Upper lobe of left lung (tissue), 4 donors: ENCODE measurements around the gene ACRBP.

Experiments used
- POLR2AphosphoS5 ChIP-seq, 2 donors: sonication (generic); formaldehyde crosslinking; IDR thresholded peaks; one replicate each; pipeline ENCODE4 v1.5.1; 2017; ENCODE audit warnings: antibody characterized with exemption in 2 of 2
- TF ChIP-seq, protein P1 (sequence below), 6 experiments: fragments of 450-650 bp in 4 of 6; fragments of 200-600 bp in 2 of 6; sonication (generic) in 2 of 6; IDR thresholded peaks; one replicate each; pipeline ENCODE4 v1.5.1; 2016 to 2019; ENCODE audit warnings: antibody characterized with exemption in 6 of 6

DNA sequence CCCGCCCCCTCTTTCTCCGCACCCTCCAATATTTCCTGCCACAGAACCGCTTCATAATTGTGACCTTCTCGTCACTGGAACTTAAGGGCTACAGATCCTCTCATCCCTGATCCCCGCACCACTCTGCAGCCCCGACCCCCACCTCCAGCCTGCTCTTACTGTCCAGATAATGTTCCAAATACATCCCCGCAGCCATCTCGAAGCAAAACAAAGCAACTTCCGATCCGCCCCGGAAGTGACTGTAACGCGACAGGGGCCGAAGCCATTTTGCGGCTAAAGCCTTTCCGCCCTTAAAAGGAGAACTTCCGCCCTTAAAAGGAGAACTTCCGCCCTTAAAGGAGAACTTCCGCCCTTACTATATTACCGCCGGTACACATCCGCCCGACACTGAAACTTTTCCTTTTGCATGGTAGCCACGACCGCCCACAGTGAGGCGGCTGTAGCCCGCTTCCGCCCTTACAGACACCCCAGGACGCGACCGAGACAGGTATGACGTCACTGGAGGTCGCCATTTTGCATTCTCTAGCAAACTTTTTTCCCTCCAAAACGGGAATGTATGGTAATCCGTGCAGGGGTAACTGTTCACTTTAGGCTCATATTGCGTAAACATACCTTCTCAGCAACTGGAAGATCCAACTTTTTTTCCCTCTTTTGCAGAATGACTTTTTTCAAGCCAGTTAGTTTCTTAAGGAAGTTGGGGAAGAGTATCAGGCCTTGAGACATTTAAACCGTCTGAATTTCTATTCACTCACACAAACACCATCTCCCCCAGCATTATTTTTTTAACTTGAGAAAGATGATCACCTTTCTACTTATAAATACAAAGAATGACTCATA lies 15.9 kb upstream of the ACRBP start, which contains the start of gene ING4:
- TF ChIP-seq, protein P1, sequence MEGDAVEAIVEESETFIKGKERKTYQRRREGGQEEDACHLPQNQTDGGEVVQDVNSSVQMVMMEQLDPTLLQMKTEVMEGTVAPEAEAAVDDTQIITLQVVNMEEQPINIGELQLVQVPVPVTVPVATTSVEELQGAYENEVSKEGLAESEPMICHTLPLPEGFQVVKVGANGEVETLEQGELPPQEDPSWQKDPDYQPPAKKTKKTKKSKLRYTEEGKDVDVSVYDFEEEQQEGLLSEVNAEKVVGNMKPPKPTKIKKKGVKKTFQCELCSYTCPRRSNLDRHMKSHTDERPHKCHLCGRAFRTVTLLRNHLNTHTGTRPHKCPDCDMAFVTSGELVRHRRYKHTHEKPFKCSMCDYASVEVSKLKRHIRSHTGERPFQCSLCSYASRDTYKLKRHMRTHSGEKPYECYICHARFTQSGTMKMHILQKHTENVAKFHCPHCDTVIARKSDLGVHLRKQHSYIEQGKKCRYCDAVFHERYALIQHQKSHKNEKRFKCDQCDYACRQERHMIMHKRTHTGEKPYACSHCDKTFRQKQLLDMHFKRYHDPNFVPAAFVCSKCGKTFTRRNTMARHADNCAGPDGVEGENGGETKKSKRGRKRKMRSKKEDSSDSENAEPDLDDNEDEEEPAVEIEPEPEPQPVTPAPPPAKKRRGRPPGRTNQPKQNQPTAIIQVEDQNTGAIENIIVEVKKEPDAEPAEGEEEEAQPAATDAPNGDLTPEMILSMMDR (IDR thresholded peaks at IDR 0.05) = peak in 1 of 6 experiments; percentile 4
- peak; percentile 77 to 89 for TF ChIP-seq POLR2AphosphoS5 (IDR thresholded peaks at IDR 0.05)
